Measurements from ENCODE around the gene SAFB2. TPM values are rescaled to one million over a fixed set of nuclear protein-coding genes. Genes with fewer than 3 reads are reported as not detected.

SAFB2 gene
- total RNA-seq, 4 donors from 2014 or later, result 25.3 to 81.6 (median 41.6) TPM

DNA sequence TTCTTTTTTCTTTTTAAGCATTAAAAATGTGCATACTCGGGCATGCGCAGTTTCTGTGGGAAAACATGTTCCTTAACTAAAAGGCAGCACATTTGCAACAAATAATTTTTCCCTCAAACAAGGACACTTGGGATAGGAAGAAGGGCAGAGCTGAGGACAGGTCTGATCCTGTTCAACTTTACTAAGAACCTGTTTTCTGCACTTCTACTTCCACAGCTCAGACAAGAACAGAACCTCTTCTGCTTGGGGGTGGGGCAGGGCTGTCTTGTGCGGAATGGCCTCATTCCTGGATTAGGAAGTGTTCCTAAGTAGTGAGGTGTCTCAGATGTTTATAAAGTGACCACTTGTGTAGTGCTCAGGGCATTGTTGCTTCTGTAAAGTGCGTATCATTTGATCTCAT is 18.6 kb upstream of the SAFB2 start:
- Histone ChIP-seq H3K36me3 (peaks cover 0 to 52% of the 10 kb centered on the region in 2 donors), H3K4me3 (no peak overlapping the region), H3K27me3 (no peaks in the 10 kb centered on the region), H3K9me3 (no peaks in the 10 kb centered on the region), H3K27ac (no peak overlapping the region), H3K4me1 (peaks cover 0 to 57% (median 10%) of the 10 kb centered on the region in 3 donors)
- WGBS, 2 donors (ENCODE audit: low coverage in 1 of 2), result 82% methylated on average over 3 of the region's 4 CpGs; no CpG with 5 or more reads in 1 of the 2 donors
- no peak for ATAC-seq
- no peak for TF ChIP-seq POLR2A (IDR thresholded peaks at IDR 0.05)

- H3K4me3 ChIP-seq, result no peak overlapping the region
- 14 to 30% methylated on average over 1 of the region's 1 CpG for WGBS, 2 donors (ENCODE audit: low coverage in 1 of 2)
- no peaks in the 10 kb centered on the region for H3K9me3 ChIP-seq
- TF ChIP-seq POLR2AphosphoS5 (IDR thresholded peaks at IDR 0.05) (peak; percentile 76), CTCF (IDR thresholded peaks at IDR 0.05) (no peak)
- H3K36me3 ChIP-seq, result peaks cover 0 to 20% of the 10 kb centered on the region in 2 donors
- H3K27ac ChIP-seq, result peak overlapping the region in 3 of 4 donors; percentile 37 to 61 (median 56)
- no peaks in the 10 kb centered on the region for H3K27me3 ChIP-seq
- peaks cover 0 to 62% (median 14%) of the 10 kb centered on the region in 3 donors for H3K4me1 ChIP-seq
- peak; percentile 63 for ATAC-seq
Measured at GRCh38 chr19:5637971-5638370, 15.4 kb upstream of the SAFB2 start.

- Histone ChIP-seq H3K27me3 (no peaks in the 10 kb centered on the region), H3K4me3 (no peak overlapping the region), H3K27ac (no peak overlapping the region), H3K9me3 (no peaks in the 10 kb centered on the region), H3K4me1 (peaks cover 12 to 82% (median 22%) of the 10 kb centered on the region in 3 donors), H3K36me3 (peaks cover 0 to under 1% of the 10 kb centered on the region in 2 donors)
- 77 to 83% methylated on average over 6 of the region's 6 CpGs for WGBS, 2 donors (ENCODE audit: low coverage in 1 of 2)
- TF ChIP-seq CTCF (IDR thresholded peaks at IDR 0.05), result no peak
- TF ChIP-seq POLR2AphosphoS5 (IDR thresholded peaks at IDR 0.05), result no peak
- no peak for TF ChIP-seq POLR2A (IDR thresholded peaks at IDR 0.05)
- TF ChIP-seq EP300 (IDR thresholded peaks at IDR 0.05), result no peak
- no peak for ATAC-seq
Measured at GRCh38 chr19:5635427-5635826, 12.9 kb upstream of the SAFB2 start.

GRCh38 chr19:5632657-5633056 is 10.1 kb upstream of the SAFB2 start:
- no peaks in the 10 kb centered on the region for H3K27me3 ChIP-seq
- TF ChIP-seq POLR2A (IDR thresholded peaks at IDR 0.05) (no peak), POLR2AphosphoS5 (IDR thresholded peaks at IDR 0.05) (no peak), EP300 (IDR thresholded peaks at IDR 0.05) (no peak), CTCF (IDR thresholded peaks at IDR 0.05) (no peak)
- ATAC-seq, result no peak
- 66 to 87% methylated on average over 4 to 5 of the region's 5 CpGs for WGBS, 2 donors (ENCODE audit: low coverage in 1 of 2)
- H3K36me3 ChIP-seq, result peaks cover 0 to 27% of the 10 kb centered on the region in 2 donors
- peak overlapping the region in 2 of 4 donors; percentile 4 to 41 for H3K27ac ChIP-seq
- H3K4me1 ChIP-seq, result peaks cover 12 to 93% (median 23%) of the 10 kb centered on the region in 3 donors
- H3K9me3 ChIP-seq, result no peaks in the 10 kb centered on the region
- H3K4me3 ChIP-seq, result no peak overlapping the region

- Histone ChIP-seq H3K27me3 (no peaks in the 10 kb centered on the region), H3K36me3 (peaks cover 0 to 31% of the 10 kb centered on the region in 2 donors), H3K4me3 (no peak overlapping the region), H3K9me3 (no peaks in the 10 kb centered on the region), H3K27ac (peak overlapping the region in 2 of 4 donors; percentile 48 to 69), H3K4me1 (peaks cover 12 to 93% (median 24%) of the 10 kb centered on the region in 3 donors)
- TF ChIP-seq POLR2A (IDR thresholded peaks at IDR 0.05) (no peak), POLR2AphosphoS5 (IDR thresholded peaks at IDR 0.05) (no peak), CTCF (IDR thresholded peaks at IDR 0.05) (no peak), EP300 (IDR thresholded peaks at IDR 0.05) (no peak)
- 74 to 79% methylated on average over 3 to 4 of the region's 4 CpGs for WGBS, 2 donors (ENCODE audit: low coverage in 1 of 2)
- no peak for ATAC-seq
Measured at GRCh38 chr19:5632241-5632612, 9.7 kb upstream of the SAFB2 start.

All from gastroesophageal sphincter (tissue), 4 donors.